Peyer's patch (tissue), 4 donors: ENCODE measurements around the gene LPAR2.

Source experiments
- POLR2A ChIP-seq, 2 donors: fragments of 450-650 bp; IDR thresholded peaks; one replicate each; pipeline ENCODE4 v1.5.1; 2017; ENCODE audit warnings: antibody characterized with exemption in 2 of 2, mild to moderate bottlenecking in 2 of 2, moderate library complexity in 2 of 2
- TF ChIP-seq, protein P1 (sequence below), 6 experiments: fragments of 450-650 bp in 4 of 6; fragments of 200-600 bp in 2 of 6; sonication (generic) in 1 of 6; IDR thresholded peaks; one replicate each; pipeline ENCODE4 v1.5.1; 2017 to 2019; ENCODE audit warnings: antibody characterized with exemption in 6 of 6, mild to moderate bottlenecking in 3 of 6, moderate library complexity in 1 of 6

DNA sequence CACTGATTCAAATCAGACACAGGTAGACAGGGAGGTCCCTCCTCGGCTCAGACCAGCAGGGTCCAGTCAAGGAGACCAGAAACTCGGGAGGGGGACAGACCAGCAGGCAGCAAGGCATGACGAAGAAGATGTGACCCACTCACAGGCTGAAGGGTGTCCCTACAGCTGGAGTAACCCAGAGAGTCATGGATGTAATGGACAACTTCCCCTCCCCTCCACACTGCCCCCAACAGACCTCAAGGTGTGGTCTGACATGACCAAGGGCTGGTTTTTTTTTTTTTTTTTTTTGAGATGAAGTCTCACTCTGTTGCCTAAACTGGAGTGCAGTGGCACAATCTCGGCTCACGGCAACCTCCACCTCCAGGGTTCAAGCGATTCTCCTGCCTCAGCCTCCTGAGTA lies 43.7 kb downstream of the LPAR2 start:
- TF ChIP-seq POLR2A (IDR thresholded peaks at IDR 0.05), result no peak
- TF ChIP-seq, protein P1, sequence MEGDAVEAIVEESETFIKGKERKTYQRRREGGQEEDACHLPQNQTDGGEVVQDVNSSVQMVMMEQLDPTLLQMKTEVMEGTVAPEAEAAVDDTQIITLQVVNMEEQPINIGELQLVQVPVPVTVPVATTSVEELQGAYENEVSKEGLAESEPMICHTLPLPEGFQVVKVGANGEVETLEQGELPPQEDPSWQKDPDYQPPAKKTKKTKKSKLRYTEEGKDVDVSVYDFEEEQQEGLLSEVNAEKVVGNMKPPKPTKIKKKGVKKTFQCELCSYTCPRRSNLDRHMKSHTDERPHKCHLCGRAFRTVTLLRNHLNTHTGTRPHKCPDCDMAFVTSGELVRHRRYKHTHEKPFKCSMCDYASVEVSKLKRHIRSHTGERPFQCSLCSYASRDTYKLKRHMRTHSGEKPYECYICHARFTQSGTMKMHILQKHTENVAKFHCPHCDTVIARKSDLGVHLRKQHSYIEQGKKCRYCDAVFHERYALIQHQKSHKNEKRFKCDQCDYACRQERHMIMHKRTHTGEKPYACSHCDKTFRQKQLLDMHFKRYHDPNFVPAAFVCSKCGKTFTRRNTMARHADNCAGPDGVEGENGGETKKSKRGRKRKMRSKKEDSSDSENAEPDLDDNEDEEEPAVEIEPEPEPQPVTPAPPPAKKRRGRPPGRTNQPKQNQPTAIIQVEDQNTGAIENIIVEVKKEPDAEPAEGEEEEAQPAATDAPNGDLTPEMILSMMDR (IDR thresholded peaks at IDR 0.05), result no peak
